Naive thymus-derived CD8-positive, alpha-beta T cell (primary cell): ENCODE data around the gene MRPS9. TPM values are rescaled to one million over a fixed set of nuclear protein-coding genes. Genes with fewer than 3 reads are reported as not detected.

Source experiments
- ATAC-seq, 2 donors: fragments of 150-1000 bp; cut with Tn5 transposase in 1 of 2; sonication (Bioruptor Pico), chemical (Tn5 transposase) in 1 of 2; 1 replicate in 1 of 2; 2 replicates in 1 of 2; pipeline ENCODE4 v1.10.0; 2021; ENCODE audit warnings: mild to moderate bottlenecking in 2 of 2, moderate library complexity in 2 of 2
- POLR2A ChIA-PET: fragments of 350-600 bp; sonication (Branson Sonifier 250); formaldehyde crosslinking; loops from one replicate; lab custom pipeline; 2021; ENCODE audit warnings: antibody characterized with exemption; lab: Charles Lee
- DNase-seq, 10 donors: peaks; one replicate each; pipeline versions ENCODE4 v3.0.0 to v3.0.0-alpha.2; 2020 to 2022
- H3K27ac Mint-ChIP-seq, 10 donors: one replicate each; pipeline ENCODE4 v1.8.0; 2020 to 2022; ENCODE audit warnings: mild to moderate bottlenecking in 10 of 10, mixed read lengths in 10 of 10, moderate library complexity in 4 of 10, inconsistent platforms in 1 of 10
- H3K27me3 Mint-ChIP-seq, 5 donors: one replicate each; pipeline ENCODE4 v1.8.0; 2021 to 2022; ENCODE audit warnings: mixed read lengths in 5 of 5
- H3K36me3 Mint-ChIP-seq, 3 donors: one replicate each; pipeline ENCODE4 v1.8.0; 2020 to 2022; ENCODE audit warnings: mixed read lengths in 3 of 3, mild to moderate bottlenecking in 2 of 3, inconsistent platforms in 1 of 3
- H3K4me1 Mint-ChIP-seq, 4 donors: one replicate each; pipeline ENCODE4 v1.8.0; 2021 to 2022; ENCODE audit warnings: mixed read lengths in 4 of 4
- H3K4me3 Mint-ChIP-seq, 10 donors: one replicate each; pipeline ENCODE4 v1.8.0; 2020 to 2022; ENCODE audit warnings: mild to moderate bottlenecking in 10 of 10, mixed read lengths in 10 of 10, moderate library complexity in 6 of 10, inconsistent platforms in 1 of 10
- H3K9me3 Mint-ChIP-seq, 9 donors: one replicate each; pipeline ENCODE4 v1.8.0; 2020 to 2022; ENCODE audit warnings: mixed read lengths in 9 of 9, mild to moderate bottlenecking in 3 of 9, inconsistent platforms in 1 of 9, moderate library complexity in 1 of 9
- polyA plus RNA-seq, 3 donors: library from polyadenylated mRNA; unstranded; fragments of 300-500 nt; fragmentation: Illumina TruSeq; gene quantifications; one replicate each; pipeline ENCODE4 v1.2.3, GENCODE V29; 2021
- total RNA-seq, 8 experiments: library from RNA in 2 of 8; stranded (reverse) in 2 of 8; gene quantifications; one replicate each; pipeline ENCODE4 v1.2.3 and lab custom pipeline; 2021 to 2026

MRPS9 gene
- total RNA-seq (10 to 100 TPM; 23.8 to 24.5 TPM), polyA plus RNA-seq (10 to 100 TPM; 17.0 to 32.6 (median 26.0) TPM), total RNA-seq (lab: John Stamatoyannopoulos, UW) (20.7 to 57.5 (median 36.9) reads per million in 6 experiments)

GRCh38 chr2:105037572-105038382 is at the start of gene MRPS9:
Gene MRPS9, plus strand, starts transcription at chr2:105038069. Its CDS starts 24 bp downstream, at chr2:105038093.
- ATAC-seq (peak; percentile 95 to 96), DNase-seq (peak; percentile 89 to 98 (median 97))
- Mint-ChIP-seq H3K27ac (peak within 1 kb of the TSS; percentile 90 to 99 (median 98)), H3K27me3 (no peaks in the 10 kb centered on the region), H3K9me3 (no peaks in the 10 kb centered on the region), H3K4me3 (peak within 1 kb of the TSS; percentile 96 to 100 (median 98)), H3K4me1 (peaks cover 29 to 48% (median 42%) of the 10 kb centered on the region in 4 donors), H3K36me3 (no peaks in the 10 kb centered on the region)
- POLR2A ChIA-PET = no interaction called here

- no peak overlapping the region for H3K4me3 Mint-ChIP-seq
- peaks cover 1 to 27% (median 18%) of the 10 kb centered on the region in 9 donors for H3K9me3 Mint-ChIP-seq
- ATAC-seq (no peak), DNase-seq (no peak)
- H3K27me3 Mint-ChIP-seq = peaks cover 2 to 18% (median 9%) of the 10 kb centered on the region in 5 donors
- POLR2A ChIA-PET = no interaction called here
- no peaks in the 10 kb centered on the region for H3K4me1 Mint-ChIP-seq
- H3K27ac Mint-ChIP-seq = no peak overlapping the region
- peaks cover 0 to 14% (median 9%) of the 10 kb centered on the region in 3 donors for H3K36me3 Mint-ChIP-seq
These were observed 32.5 kb upstream of the MRPS9 start for GRCh38 chr2:105005181-105005951.

- H3K4me3 Mint-ChIP-seq = no peak overlapping the region
- H3K4me1 Mint-ChIP-seq = no peaks in the 10 kb centered on the region
- POLR2A ChIA-PET = no interaction called here
- no peak for ATAC-seq
- DNase-seq = no peak
- H3K27me3 Mint-ChIP-seq = peaks cover 2 to 16% (median 8%) of the 10 kb centered on the region in 5 donors
- H3K27ac Mint-ChIP-seq = no peak overlapping the region
- H3K9me3 Mint-ChIP-seq = peaks cover 4 to 33% (median 18%) of the 10 kb centered on the region in 9 donors
- peaks cover 0 to 14% (median 9%) of the 10 kb centered on the region in 3 donors for H3K36me3 Mint-ChIP-seq
These were observed 30.5 kb upstream of the MRPS9 start for GRCh38 chr2:105007367-105007766.

GRCh38 chr2:105032476-105032875 is 5.4 kb upstream of the MRPS9 start:
- ATAC-seq (no peak), DNase-seq (no peak)
- no peak overlapping the region for H3K27ac Mint-ChIP-seq
- POLR2A ChIA-PET = no interaction called here
- no peaks in the 10 kb centered on the region for H3K36me3 Mint-ChIP-seq
- peaks cover 7 to 16% (median 11%) of the 10 kb centered on the region in 4 donors for H3K4me1 Mint-ChIP-seq
- peaks cover 0 to 3% (median 0%) of the 10 kb centered on the region in 5 donors for H3K27me3 Mint-ChIP-seq
- no peaks in the 10 kb centered on the region for H3K9me3 Mint-ChIP-seq
- H3K4me3 Mint-ChIP-seq = no peak overlapping the region

GRCh38 chr2:105034170-105034569 is 3.7 kb upstream of the MRPS9 start:
- ATAC-seq (no peak), DNase-seq (no peak)
- Mint-ChIP-seq H3K4me1 (peaks cover 18 to 32% (median 21%) of the 10 kb centered on the region in 4 donors), H3K9me3 (no peaks in the 10 kb centered on the region), H3K4me3 (no peak overlapping the region), H3K27me3 (peaks cover 0 to 3% (median 0%) of the 10 kb centered on the region in 5 donors), H3K36me3 (no peaks in the 10 kb centered on the region), H3K27ac (no peak overlapping the region)
- POLR2A ChIA-PET = no interaction called here

GRCh38 chr2:105038383-105039061 is 653 bp downstream of the MRPS9 start:
- Mint-ChIP-seq H3K9me3 (no peaks in the 10 kb centered on the region), H3K27ac (peak overlapping the region; percentile 90 to 99 (median 98)), H3K4me1 (peaks cover 29 to 48% (median 42%) of the 10 kb centered on the region in 4 donors), H3K4me3 (peak overlapping the region; percentile 96 to 100 (median 98)), H3K36me3 (peaks cover 0 to 2% (median 0%) of the 10 kb centered on the region in 3 donors), H3K27me3 (no peaks in the 10 kb centered on the region)
- ATAC-seq (no peak), DNase-seq (peak in 1 of 10 donors; percentile 1)
- POLR2A ChIA-PET = no interaction called here

- H3K4me1 Mint-ChIP-seq = peaks cover 29 to 48% (median 42%) of the 10 kb centered on the region in 4 donors
- ATAC-seq = no peak
- H3K4me3 Mint-ChIP-seq = peak overlapping the region in 6 of 10 donors; percentile 11 to 98 (median 21)
- peaks cover 0 to 2% (median 1%) of the 10 kb centered on the region in 3 donors for H3K36me3 Mint-ChIP-seq
- DNase-seq = no peak
- POLR2A ChIA-PET = no interaction called here
- no peaks in the 10 kb centered on the region for H3K27me3 Mint-ChIP-seq
- H3K27ac Mint-ChIP-seq = peak overlapping the region in 4 of 10 donors; percentile 0 to 44 (median 6)
- H3K9me3 Mint-ChIP-seq = no peaks in the 10 kb centered on the region
These were observed 1.7 kb downstream of the MRPS9 start for GRCh38 chr2:105039559-105039958.

GRCh38 chr2:105042189-105042588 is 4.3 kb downstream of the MRPS9 start:
- peak overlapping the region in 1 of 10 donors; percentile 24 for H3K27ac Mint-ChIP-seq
- ATAC-seq (no peak), DNase-seq (no peak)
- H3K27me3 Mint-ChIP-seq = no peaks in the 10 kb centered on the region
- peaks cover 0 to 16% (median 16%) of the 10 kb centered on the region in 3 donors for H3K36me3 Mint-ChIP-seq
- peaks cover 28 to 36% (median 35%) of the 10 kb centered on the region in 4 donors for H3K4me1 Mint-ChIP-seq
- no peak overlapping the region for H3K4me3 Mint-ChIP-seq
- no peaks in the 10 kb centered on the region for H3K9me3 Mint-ChIP-seq
- POLR2A ChIA-PET = interaction anchor here (0.5 kb wide), 1 partner anchor 17 kb away, joined by 3 read pairs; no protein-coding TSS in a partner anchor

- H3K9me3 Mint-ChIP-seq = peaks cover 0 to 23% (median 5%) of the 10 kb centered on the region in 9 donors
- H3K4me1 Mint-ChIP-seq = peaks cover 6 to 22% (median 20%) of the 10 kb centered on the region in 4 donors
- no peaks in the 10 kb centered on the region for H3K27me3 Mint-ChIP-seq
- peak overlapping the region in 1 of 10 donors; percentile 24 for H3K4me3 Mint-ChIP-seq
- H3K36me3 Mint-ChIP-seq = peaks cover 31 to 56% (median 51%) of the 10 kb centered on the region in 3 donors
- H3K27ac Mint-ChIP-seq = peak overlapping the region in 1 of 10 donors; percentile 8
- DNase-seq (no peak), ATAC-seq (no peak)
- POLR2A ChIA-PET = no interaction called here
These were observed 14.9 kb downstream of the MRPS9 start for GRCh38 chr2:105052773-105053172.

- Mint-ChIP-seq H3K36me3 (peaks cover 18 to 45% (median 38%) of the 10 kb centered on the region in 3 donors), H3K4me3 (no peak overlapping the region), H3K27ac (no peak overlapping the region), H3K9me3 (peaks cover 0 to 23% (median 3%) of the 10 kb centered on the region in 9 donors), H3K27me3 (no peaks in the 10 kb centered on the region), H3K4me1 (peaks cover 7 to 31% (median 25%) of the 10 kb centered on the region in 4 donors)
- ATAC-seq = no peak
- POLR2A ChIA-PET = no interaction called here
- DNase-seq = no peak
These were observed 17.7 kb downstream of the MRPS9 start for GRCh38 chr2:105055613-105056012.

GRCh38 chr2:105056245-105056644 is 18.4 kb downstream of the MRPS9 start:
- Mint-ChIP-seq H3K4me1 (peaks cover 7 to 28% (median 27%) of the 10 kb centered on the region in 4 donors), H3K36me3 (peaks cover 12 to 41% (median 32%) of the 10 kb centered on the region in 3 donors), H3K4me3 (no peak overlapping the region), H3K27ac (no peak overlapping the region), H3K27me3 (no peaks in the 10 kb centered on the region), H3K9me3 (peaks cover 0 to 16% (median 3%) of the 10 kb centered on the region in 9 donors)
- ATAC-seq (no peak), DNase-seq (no peak)
- POLR2A ChIA-PET = no interaction called here

GRCh38 chr2:105057005-105057404 is 19.1 kb downstream of the MRPS9 start:
- Mint-ChIP-seq H3K9me3 (peaks cover 0 to 13% (median 3%) of the 10 kb centered on the region in 9 donors), H3K4me1 (peaks cover 7 to 29% (median 25%) of the 10 kb centered on the region in 4 donors), H3K36me3 (peaks cover 7 to 42% (median 26%) of the 10 kb centered on the region in 3 donors), H3K27me3 (no peaks in the 10 kb centered on the region), H3K27ac (no peak overlapping the region), H3K4me3 (no peak overlapping the region)
- POLR2A ChIA-PET = no interaction called here
- no peak for ATAC-seq
- no peak for DNase-seq
